SW 1271 (cell line): ENCODE results near the gene GTPBP1.

Source experiments
- DNase-seq, 2 experiments: peaks; one replicate each; lab custom pipeline; 2025; lab: John Stamatoyannopoulos, UW

Gene GTPBP1

GRCh38 chr22:38741166-38741565 lies 35.4 kb downstream of the GTPBP1 start:
- no peak for DNase-seq

DNA sequence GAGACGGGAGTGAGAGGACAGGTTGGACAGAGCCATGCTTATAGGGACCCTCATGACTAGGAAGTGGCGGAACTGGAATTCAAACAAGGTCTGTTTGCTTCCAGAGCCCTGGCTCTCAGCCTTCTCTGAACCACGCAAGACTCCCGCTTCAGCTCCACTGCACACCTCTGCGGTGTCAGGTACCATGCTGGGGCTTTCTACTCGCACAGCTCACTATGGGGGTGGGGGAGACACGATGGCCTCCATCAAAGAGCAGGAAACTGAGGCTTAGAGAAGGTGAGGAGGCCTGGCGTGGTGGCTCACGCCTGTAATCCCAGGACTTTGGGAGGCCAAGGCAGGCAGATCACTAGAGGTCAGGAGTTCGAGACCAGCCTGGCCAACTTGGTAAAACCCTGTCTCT lies 35.8 kb downstream of the GTPBP1 start:
- no peak for DNase-seq

- DNase-seq, result no peak
These were observed 36.6 kb downstream of the GTPBP1 start for GRCh38 chr22:38742176-38742942.

- DNase-seq, result no peak
These were observed 39.2 kb downstream of the GTPBP1 start for GRCh38 chr22:38744981-38745380.

DNA sequence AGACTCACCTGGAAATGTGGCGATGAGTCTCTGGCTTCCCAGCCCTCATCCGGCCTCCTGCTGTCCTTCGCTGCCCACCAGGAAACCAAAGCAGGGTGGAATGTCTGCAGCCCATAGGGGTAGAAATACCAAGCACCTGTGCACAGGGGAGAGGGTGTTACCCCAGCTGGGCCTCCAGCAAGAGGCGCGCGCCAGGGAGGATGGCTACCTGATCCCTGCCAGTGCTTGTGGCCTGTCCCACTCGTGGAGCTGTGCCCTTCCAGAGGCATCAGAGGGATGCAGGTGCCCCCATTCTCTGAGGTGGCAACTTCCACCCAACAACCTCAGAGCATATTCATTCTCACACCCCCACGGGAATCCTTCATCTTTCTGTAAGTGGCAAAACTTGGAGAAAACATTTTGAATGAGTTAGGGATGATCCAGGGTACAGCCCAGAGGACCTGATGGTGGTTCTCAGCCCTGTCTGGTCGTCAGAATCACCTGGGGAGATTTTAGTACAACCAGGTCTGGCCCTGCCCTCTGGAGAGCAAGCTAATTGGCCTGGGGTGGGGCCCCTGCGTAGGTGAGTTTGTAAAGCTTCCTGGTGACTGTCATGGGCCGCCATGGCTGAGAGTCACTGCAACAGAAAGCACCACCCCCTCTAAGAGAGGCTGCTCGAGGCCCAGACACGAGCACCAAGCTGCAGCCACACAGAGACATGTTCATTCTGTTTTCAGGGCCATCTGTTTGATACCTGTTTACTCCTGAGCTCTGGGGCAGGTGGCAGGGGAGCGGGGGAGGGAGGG lies 40.1 kb downstream of the GTPBP1 start:
- no peak for DNase-seq

- no peak for DNase-seq
These were observed 42.9 kb downstream of the GTPBP1 start for GRCh38 chr22:38748487-38749136.

GRCh38 chr22:38750104-38750503 lies 44.4 kb downstream of the GTPBP1 start:
- no peak for DNase-seq

DNA sequence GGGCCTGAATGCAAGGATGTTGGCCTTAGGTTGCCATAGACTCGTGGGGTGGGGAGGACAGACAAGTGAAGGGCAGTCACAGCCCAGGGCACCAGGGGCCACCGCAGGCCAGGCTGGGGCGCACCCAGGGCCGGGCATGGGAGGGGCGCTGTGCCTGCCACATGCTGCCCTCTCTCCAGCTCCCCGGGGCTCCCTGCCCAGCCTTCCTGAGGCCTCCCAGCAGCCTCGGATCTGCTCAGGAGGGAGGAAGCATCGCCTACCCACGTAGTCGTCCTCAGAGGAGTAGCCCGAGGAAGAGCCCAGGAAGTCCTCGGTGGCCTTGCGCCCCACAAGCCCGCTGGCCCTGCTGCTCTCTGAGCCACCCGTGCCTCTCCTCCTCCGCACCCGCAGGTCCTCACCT lies 44.9 kb downstream of the GTPBP1 start:
- DNase-seq, result no peak

GRCh38 chr22:38751066-38751421 lies 45.3 kb downstream of the GTPBP1 start:
- no peak for DNase-seq

DNA sequence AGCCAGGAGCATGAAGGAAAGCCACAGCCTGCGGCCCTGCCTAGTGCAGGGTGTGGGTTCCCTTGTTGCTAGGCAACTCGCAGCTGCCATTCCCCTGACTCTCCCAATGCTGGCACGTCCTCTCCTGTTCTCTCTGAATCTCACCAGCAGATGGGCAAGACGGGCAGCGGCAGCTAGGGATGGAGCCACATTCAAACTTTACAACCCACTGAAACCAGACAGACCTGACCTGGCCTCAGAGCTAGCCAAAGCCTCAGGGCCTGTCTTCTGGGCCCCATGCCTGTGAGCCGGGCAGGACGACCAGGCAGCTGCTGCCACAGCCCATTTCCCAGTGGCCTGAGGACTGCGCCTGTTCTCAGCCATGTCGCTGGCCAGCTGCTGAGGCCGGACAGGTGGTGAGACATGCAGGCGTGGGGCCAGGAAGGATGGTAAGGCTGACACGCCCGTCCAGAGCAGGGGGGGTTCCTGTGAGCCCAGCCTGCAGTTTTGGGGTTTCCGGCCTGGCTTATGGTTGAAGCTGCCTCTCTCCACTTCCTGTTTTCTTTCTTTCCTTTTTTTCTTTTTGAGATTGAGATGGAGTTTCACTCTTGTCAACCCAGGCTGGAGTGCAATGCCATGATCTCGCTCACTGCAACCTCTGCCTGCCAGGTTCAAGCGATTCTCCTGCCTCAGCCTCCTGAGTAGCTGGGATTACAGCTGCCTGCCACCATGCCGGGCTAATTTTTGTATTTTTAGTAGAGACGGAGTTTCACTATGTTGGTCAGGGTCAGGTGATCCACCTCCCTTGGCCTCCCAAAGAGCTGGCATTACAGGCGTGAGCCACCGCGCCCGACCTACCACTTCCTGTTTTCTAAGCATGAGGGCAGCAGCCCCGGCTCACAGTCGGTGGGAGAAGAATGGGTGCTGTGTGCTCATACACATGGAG lies 45.9 kb downstream of the GTPBP1 start:
- no peak for DNase-seq

GRCh38 chr22:38753948-38754750 lies 48.4 kb downstream of the GTPBP1 start:
- DNase-seq, result no peak

GRCh38 chr22:38754751-38755154 lies 49.0 kb downstream of the GTPBP1 start:
- no peak for DNase-seq

DNA sequence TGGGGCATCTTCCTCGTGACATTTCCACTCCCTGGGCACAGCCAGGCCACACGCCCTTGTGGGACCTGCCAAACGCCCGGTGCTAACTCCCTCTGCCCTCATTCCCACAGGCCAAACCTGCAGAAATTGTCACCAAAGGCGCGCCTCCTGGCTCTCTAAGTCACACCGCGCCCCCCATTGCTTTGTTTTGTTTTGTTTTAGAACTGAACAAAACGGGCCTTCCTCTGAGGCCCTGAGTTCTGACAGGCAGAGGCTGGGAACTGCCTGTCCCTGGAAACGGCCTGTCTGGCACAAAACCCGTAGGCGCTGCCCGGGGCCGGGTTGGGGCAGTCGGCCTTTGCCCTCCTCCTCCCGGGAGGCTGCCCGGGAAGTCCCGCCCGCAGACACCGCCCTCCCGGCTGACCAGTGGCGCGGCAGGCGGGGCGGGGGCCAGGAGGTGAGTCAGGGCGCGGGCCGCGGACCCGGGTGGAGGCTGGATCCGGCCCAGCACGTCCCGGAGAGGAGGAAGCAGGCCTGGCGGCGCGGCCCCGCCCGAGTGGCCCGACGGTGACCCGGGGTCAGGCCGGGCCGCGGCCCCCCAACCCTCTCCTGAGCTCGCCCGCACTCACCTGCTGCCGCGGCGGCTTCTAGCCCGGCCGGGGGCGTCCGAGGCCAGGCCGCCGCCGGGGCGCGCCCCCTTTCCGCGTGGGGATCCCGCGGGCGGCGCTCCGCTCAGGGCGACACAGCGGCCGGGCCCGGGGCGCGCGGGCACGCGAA lies 49.6 kb downstream of the GTPBP1 start:
- DNase-seq, result peak; percentile 39 to 62

GRCh38 chr22:38755911-38756532 lies 50.3 kb downstream of the GTPBP1 start, which contains the start of gene SUN2:
Gene SUN2, minus strand, starts transcription at chr22:38755998. Its CDS starts 3,370 bp downstream, at chr22:38752628.
- peak; percentile 31 to 70 for DNase-seq

DNA sequence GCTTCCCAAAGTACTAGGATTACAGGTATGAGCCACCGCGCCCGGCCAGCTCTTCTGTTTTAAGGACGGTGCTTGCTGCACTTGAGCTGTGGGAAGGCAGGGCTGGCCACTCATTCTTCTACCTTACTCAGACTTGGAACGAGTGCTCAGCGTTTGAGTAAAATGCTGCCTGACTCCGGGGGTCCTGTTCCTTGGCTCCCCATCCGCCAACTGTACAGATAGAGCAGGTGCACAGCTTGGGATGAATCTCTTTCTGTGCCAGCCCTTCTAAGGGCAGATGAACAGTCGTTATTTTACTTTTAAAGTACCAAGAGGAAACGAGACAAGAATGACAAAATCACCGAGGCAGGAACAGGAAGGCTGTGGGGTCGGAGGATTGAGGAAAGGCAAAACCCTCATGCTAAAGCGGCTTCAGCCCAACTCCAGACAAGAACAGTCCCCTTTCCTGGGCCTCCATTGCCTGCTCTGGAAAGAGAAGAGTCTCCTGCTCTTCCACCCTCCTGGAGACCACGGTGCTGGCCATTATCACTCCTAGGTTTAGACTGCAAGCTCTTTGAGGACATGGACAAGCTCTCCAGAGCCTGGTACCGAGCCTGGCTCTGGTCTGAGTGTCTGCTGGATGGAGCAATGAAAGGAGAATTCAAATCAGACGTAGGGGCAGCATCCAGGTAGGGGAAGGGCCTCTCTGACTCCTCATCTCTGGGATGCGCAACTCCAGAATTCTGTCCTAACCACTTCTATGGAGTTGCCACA lies 51.1 kb downstream of the GTPBP1 start:
- DNase-seq, result no peak

GRCh38 chr22:38757464-38757757 lies 51.7 kb downstream of the GTPBP1 start:
- no peak for DNase-seq

DNA sequence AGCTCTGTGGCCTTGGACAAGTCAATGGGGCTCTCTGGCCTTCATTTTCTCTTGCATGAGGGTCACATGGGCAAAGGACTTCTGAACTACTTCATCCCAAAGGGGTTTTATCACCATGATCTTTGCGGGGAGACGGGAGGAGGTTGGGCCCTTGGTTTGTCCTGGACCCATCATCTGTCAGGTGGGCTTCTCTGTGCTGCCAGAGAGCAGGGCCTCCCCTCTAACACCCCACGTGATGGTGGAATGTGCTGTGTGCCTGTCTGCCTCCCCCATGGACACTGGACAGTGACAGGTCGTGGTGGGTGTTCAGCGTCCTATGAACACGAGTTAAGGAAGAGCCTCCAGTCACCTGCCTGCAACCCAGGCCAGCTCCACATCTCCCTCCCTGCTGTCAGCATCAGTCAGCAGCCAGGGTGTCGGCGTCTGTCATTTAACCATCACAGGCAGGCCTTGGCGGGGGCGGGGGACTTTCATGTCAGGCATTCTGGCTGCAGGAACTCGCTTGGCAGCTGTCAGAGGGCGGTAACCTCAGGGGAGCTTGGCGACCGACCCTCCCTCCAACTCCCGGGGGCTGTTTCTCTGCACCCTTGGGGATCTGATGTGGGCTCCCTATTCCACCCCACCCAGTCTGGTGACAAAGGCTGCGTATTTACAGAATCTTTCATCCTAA lies 52.7 kb downstream of the GTPBP1 start:
- DNase-seq, result no peak

GRCh38 chr22:38759005-38759404 lies 53.3 kb downstream of the GTPBP1 start:
- no peak for DNase-seq
